Liver (tissue), 3 donors: ENCODE results near the gene ABHD6.

Experiments used
- ATF3 ChIP-seq: IDR thresholded peaks from 2 replicates; pipeline ENCODE4 v1.6.1; 2016; ENCODE audit warnings: antibody characterized with exemption
- CTCF ChIP-seq: fragments of 150-350 bp; IDR thresholded peaks from 2 replicates; pipeline ENCODE4 v1.5.1; 2017; ENCODE audit warnings: improper control_type of control experiment, low read depth, low read length; ENCODE audit not compliant: missing input control
- EGR1 ChIP-seq, 2 donors: IDR thresholded peaks; 2 replicates each; pipeline ENCODE4 v1.6.1; 2016 to 2018; ENCODE audit warnings: antibody characterized with exemption in 2 of 2, low read depth in 2 of 2
- YY1 ChIP-seq: IDR thresholded peaks from 2 replicates; pipeline ENCODE4 v1.6.1; 2016; ENCODE audit warnings: antibody characterized with exemption, mild to moderate bottlenecking
- ZBTB33 ChIP-seq: IDR thresholded peaks from 2 replicates; pipeline ENCODE4 v1.6.1; 2016; ENCODE audit warnings: antibody characterized with exemption
- donor health status: healthy.
- donor health status: healthy.

- TF ChIP-seq ZBTB33 (no peak), ATF3 (no peak), EGR1 (IDR thresholded peaks at IDR 0.05; ENCODE audit: low read depth in 2 of 2) (no peak), YY1 (no peak), CTCF (no peak)
These were observed 47.7 kb downstream of the ABHD6 start for GRCh38 chr3:58285334-58285733.
